ENCODE measurements around the gene APOL1.

APOL1 gene

DNA sequence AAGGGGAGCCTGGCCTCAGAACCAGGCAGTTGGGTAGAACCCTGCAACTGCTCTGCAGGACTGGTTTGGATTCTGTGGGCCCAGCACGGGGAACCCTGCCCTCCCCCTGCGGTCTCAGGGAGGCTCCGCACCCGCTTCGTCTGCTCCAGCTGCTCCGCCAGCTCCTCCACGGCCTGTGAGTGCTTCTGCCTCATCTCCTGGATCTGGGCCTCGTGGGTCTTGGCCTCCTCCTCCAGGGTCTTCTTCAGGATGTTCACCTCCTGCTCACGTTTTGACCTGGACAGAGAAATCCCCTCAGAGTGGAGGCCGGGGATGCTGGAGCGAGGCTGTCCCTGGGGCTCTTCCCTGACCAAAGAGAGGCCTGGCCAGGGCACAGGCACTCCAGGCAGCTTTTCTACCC lies 41.9 kb downstream of the APOL1 start:
- H3K27me3 ChIP-seq (ENCODE audit: insufficient read depth, low read depth), result no peaks in the 10 kb centered on the region
- H2AFZ ChIP-seq (ENCODE audit: low read depth), result no peak overlapping the region
- H3K9ac ChIP-seq, result no peak overlapping the region
- H4K20me1 ChIP-seq (ENCODE audit: insufficient read depth), result no peaks in the 10 kb centered on the region
- no peak overlapping the region for H3K4me3 ChIP-seq (IDR thresholded peaks at IDR 0.05; ENCODE audit: insufficient read depth, low read depth, low read length)
- TF ChIP-seq CTCF (conservative IDR thresholded peaks at IDR 0.05; ENCODE audit: low read depth, low read length), result no peak
- 0 out of 2 replicates have a peak, but pooled peaks cover 4% of the 10 kb centered on the region for H3K79me2 ChIP-seq (ENCODE audit: insufficient read depth, low read depth)
- peaks cover 15% of the 10 kb centered on the region; the same call in 1 of the 2 replicates for H3K36me3 ChIP-seq (ENCODE audit: insufficient read depth)
- peaks cover 2% of the 10 kb centered on the region for H3K4me1 ChIP-seq (ENCODE audit: low read depth, poor library complexity, severe bottlenecking)
- H3K27ac ChIP-seq, result no peak overlapping the region
- no peak overlapping the region for H3K4me2 ChIP-seq

GRCh38 chr22:36295247-36295646 lies 42.3 kb downstream of the APOL1 start:
- no peak for TF ChIP-seq CTCF (conservative IDR thresholded peaks at IDR 0.05; ENCODE audit: low read depth, low read length)
- Histone ChIP-seq H3K27ac (no peak overlapping the region), H2AFZ (ENCODE audit: low read depth) (no peak overlapping the region), H3K4me2 (no peak overlapping the region), H3K36me3 (ENCODE audit: insufficient read depth) (peaks cover 15% of the 10 kb centered on the region; the same call in 1 of the 2 replicates), H3K4me1 (ENCODE audit: low read depth, poor library complexity, severe bottlenecking) (no peaks in the 10 kb centered on the region), H3K27me3 (ENCODE audit: insufficient read depth, low read depth) (no peaks in the 10 kb centered on the region), H3K4me3 (IDR thresholded peaks at IDR 0.05; ENCODE audit: insufficient read depth, low read depth, low read length) (no peak overlapping the region), H3K79me2 (ENCODE audit: insufficient read depth, low read depth) (0 out of 2 replicates have a peak, but pooled peaks cover 5% of the 10 kb centered on the region), H4K20me1 (ENCODE audit: insufficient read depth) (no peaks in the 10 kb centered on the region), H3K9ac (no peak overlapping the region)

DNA sequence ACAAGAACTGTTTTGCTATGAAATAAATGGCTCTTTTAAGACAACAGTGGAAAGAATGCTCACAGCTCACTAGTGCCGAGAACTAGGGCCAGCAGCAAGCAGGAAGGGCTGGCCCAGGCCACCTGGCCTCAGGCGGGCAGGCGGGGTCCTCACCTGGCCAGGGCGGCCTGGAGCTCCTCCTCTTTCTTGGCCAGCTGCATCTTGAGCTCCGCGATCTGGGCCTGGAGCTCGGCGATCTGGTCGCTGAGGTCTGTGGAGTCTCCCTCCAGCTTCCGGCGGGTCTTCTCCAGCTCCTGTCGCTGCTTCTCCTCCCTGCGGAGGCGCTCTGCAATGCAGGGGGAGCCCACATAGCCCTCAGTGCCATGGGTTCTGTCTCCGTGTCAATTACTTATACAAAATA lies 43.8 kb downstream of the APOL1 start:
- Histone ChIP-seq H3K36me3 (ENCODE audit: insufficient read depth) (peaks cover 26% of the 10 kb centered on the region; the same call in 1 of the 2 replicates), H4K20me1 (ENCODE audit: insufficient read depth) (no peaks in the 10 kb centered on the region), H3K4me3 (IDR thresholded peaks at IDR 0.05; ENCODE audit: insufficient read depth, low read depth, low read length) (no peak overlapping the region), H3K27ac (no peak overlapping the region), H3K4me1 (ENCODE audit: low read depth, poor library complexity, severe bottlenecking) (no peaks in the 10 kb centered on the region), H3K27me3 (ENCODE audit: insufficient read depth, low read depth) (no peaks in the 10 kb centered on the region), H3K4me2 (no peak overlapping the region), H2AFZ (ENCODE audit: low read depth) (no peak overlapping the region), H3K9ac (no peak overlapping the region), H3K79me2 (ENCODE audit: insufficient read depth, low read depth) (0 out of 2 replicates have a peak, but pooled peaks cover 5% of the 10 kb centered on the region)
- TF ChIP-seq CTCF (conservative IDR thresholded peaks at IDR 0.05; ENCODE audit: low read depth, low read length), result no peak

DNA sequence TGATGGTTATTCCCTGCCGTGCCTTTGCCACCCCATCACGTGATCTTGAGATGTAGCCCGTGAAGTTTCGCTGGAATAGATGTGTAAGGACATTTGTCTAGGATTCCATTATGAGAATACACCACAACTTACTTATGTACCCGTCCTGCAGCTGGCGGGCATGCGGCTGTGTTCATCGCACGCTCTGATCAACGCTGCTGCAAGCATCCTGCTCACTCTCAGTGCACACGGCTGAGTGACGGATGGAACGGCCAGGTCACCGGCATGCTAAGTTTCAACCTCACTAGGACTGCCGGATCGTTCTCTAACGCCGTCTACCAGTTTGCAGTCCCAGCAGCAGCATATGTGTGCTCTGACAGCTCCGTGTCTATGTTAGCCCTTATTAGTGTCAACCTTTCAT lies 44.6 kb downstream of the APOL1 start:
- Histone ChIP-seq H4K20me1 (ENCODE audit: insufficient read depth) (no peaks in the 10 kb centered on the region), H3K4me3 (IDR thresholded peaks at IDR 0.05; ENCODE audit: insufficient read depth, low read depth, low read length) (no peak overlapping the region), H3K27me3 (ENCODE audit: insufficient read depth, low read depth) (no peaks in the 10 kb centered on the region), H3K4me1 (ENCODE audit: low read depth, poor library complexity, severe bottlenecking) (no peaks in the 10 kb centered on the region), H2AFZ (ENCODE audit: low read depth) (no peak overlapping the region), H3K79me2 (ENCODE audit: insufficient read depth, low read depth) (0 out of 2 replicates have a peak, but pooled peaks cover 5% of the 10 kb centered on the region), H3K27ac (no peak overlapping the region), H3K4me2 (no peak overlapping the region), H3K9ac (no peak overlapping the region), H3K36me3 (ENCODE audit: insufficient read depth) (peaks cover 26% of the 10 kb centered on the region; the same call in 1 of the 2 replicates)
- no peak for TF ChIP-seq CTCF (conservative IDR thresholded peaks at IDR 0.05; ENCODE audit: low read depth, low read length)

Data from KMS-11 (cell line).